Panc1 (cell line): ENCODE results near the gene NFATC2IP.

Source experiments
- CTCF ChIP-seq: fragments of 450-650 bp; IDR thresholded peaks from 2 replicates; pipeline ENCODE4 v1.5.1; 2017; ENCODE audit warnings: mild to moderate bottlenecking
- REST ChIP-seq, 2 experiments: IDR thresholded peaks; 2 replicates each; pipeline ENCODE4 v1.6.1; 2011 to 2012; ENCODE audit warnings: low read depth in 2 of 2, control low read depth in 1 of 2, low read length in 1 of 2, mild to moderate bottlenecking in 1 of 2, moderate library complexity in 1 of 2; ENCODE audit not compliant: insufficient read depth in 1 of 2
- SIN3A ChIP-seq: IDR thresholded peaks from 2 replicates; pipeline ENCODE4 v1.6.1; 2012; ENCODE audit warnings: low read depth, mild to moderate bottlenecking, low read length, moderate library complexity, borderline replicate concordance; ENCODE audit not compliant: insufficient read depth

- TF ChIP-seq CTCF (no peak), REST (IDR thresholded peaks at IDR 0.05; ENCODE audit: insufficient read depth in 1 of 2, low read depth in 2 of 2, low read length in 1 of 2) (no peak), SIN3A (no peak)
Observed at GRCh38 chr16:28943281-28943680, 7.5 kb upstream of the NFATC2IP start.
